ENCODE data around the gene NCOA7. TPM values are rescaled to one million over a fixed set of nuclear protein-coding genes. Genes with fewer than 3 reads are reported as not detected.
A peak's percentile ranks its signal among the peaks of the same experiment; 100 is the strongest.
"Not testable (repeated sequence)": the region's sequence is repeated elsewhere in the genome, so short reads cannot be mapped to it uniquely, and the experiment has no call there.

Gene NCOA7
- total RNA-seq, 1 donor, result 41.7 TPM

GRCh38 chr6:125844989-125845388, 54.2 kb downstream of the NCOA7 start:
- H3K4me3 ChIP-seq (ENCODE audit: low read depth, low read length), result no peak overlapping the region
- TF ChIP-seq, protein P1, sequence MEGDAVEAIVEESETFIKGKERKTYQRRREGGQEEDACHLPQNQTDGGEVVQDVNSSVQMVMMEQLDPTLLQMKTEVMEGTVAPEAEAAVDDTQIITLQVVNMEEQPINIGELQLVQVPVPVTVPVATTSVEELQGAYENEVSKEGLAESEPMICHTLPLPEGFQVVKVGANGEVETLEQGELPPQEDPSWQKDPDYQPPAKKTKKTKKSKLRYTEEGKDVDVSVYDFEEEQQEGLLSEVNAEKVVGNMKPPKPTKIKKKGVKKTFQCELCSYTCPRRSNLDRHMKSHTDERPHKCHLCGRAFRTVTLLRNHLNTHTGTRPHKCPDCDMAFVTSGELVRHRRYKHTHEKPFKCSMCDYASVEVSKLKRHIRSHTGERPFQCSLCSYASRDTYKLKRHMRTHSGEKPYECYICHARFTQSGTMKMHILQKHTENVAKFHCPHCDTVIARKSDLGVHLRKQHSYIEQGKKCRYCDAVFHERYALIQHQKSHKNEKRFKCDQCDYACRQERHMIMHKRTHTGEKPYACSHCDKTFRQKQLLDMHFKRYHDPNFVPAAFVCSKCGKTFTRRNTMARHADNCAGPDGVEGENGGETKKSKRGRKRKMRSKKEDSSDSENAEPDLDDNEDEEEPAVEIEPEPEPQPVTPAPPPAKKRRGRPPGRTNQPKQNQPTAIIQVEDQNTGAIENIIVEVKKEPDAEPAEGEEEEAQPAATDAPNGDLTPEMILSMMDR (IDR thresholded peaks at IDR 0.05; ENCODE audit: insufficient read depth, low read length), result no peak
- peak; percentile 56 for DNase-seq (ENCODE audit: low read depth)

DNA sequence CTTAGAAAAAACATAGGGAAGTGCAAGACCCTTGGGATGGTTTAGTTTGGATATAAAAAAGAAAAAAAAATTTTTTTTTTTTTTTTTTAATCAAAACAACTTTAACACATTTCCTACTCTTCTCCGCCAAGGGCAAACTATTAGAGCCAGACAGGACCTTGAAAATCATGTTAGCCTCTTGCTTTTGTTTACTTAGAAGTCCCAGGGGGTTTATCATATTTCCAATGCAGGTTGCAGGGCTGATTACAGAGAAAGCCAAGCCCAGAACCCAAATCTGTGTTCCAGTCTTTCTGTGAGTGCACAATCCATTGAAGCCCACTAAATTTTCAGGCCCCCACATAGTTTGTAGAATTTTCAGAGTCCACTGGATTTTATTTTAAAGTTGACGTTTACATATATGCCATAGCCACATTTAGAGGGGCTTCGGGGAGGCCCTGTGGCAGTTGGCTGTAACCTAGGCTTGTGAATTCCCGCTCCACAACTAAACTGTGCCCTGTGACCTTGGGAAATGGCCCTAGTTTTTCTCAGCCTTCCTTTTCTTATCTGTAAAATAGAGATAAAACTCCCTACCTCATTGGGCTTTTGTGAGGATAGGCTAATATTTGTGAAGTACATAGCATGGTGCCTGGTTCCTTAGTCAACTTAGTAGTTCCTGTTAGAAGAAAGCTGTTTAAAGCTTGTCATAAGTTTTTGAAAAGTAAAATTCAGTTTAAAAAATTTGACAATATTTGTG, 55.7 kb downstream of the NCOA7 start:
- DNase-seq (ENCODE audit: low read depth), result no peak
- TF ChIP-seq, protein P1 (IDR thresholded peaks at IDR 0.05; ENCODE audit: insufficient read depth, low read length), result no peak
- no peak overlapping the region for H3K4me3 ChIP-seq (ENCODE audit: low read depth, low read length)

GRCh38 chr6:125848286-125848685, 57.5 kb downstream of the NCOA7 start:
- not testable (repeated sequence) for H3K4me3 ChIP-seq (ENCODE audit: low read depth, low read length); DNase-seq (ENCODE audit: low read depth)

DNA sequence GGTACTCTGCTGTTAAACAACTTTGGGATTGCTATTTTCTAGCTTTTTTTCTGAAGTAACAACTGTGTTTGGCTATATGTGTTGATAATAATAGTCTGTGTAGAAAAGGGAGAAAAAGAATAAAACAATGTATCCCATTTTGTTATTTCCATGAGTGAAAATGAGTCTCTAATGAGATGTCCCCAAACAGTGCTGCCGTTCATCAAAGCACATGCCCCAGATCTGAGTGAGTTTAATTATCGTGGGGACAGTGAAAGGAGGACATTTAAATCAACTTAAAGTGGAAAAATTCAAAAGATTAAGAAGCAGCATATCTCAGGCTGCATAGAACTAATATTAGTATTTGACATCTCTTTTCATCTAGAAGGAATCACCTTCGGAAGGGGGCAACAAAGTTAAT, 59.6 kb downstream of the NCOA7 start:
- TF ChIP-seq, protein P1 (IDR thresholded peaks at IDR 0.05; ENCODE audit: insufficient read depth, low read length), result no peak
- H3K4me3 ChIP-seq (ENCODE audit: low read depth, low read length), result no peak overlapping the region
- DNase-seq (ENCODE audit: low read depth), result no peak

- no peak overlapping the region for H3K4me3 ChIP-seq (ENCODE audit: low read depth, low read length)
- TF ChIP-seq, protein P1 (IDR thresholded peaks at IDR 0.05; ENCODE audit: insufficient read depth, low read length), result no peak
- DNase-seq (ENCODE audit: low read depth), result no peak
Observed at GRCh38 chr6:125852587-125852986, 61.8 kb downstream of the NCOA7 start.

DNA sequence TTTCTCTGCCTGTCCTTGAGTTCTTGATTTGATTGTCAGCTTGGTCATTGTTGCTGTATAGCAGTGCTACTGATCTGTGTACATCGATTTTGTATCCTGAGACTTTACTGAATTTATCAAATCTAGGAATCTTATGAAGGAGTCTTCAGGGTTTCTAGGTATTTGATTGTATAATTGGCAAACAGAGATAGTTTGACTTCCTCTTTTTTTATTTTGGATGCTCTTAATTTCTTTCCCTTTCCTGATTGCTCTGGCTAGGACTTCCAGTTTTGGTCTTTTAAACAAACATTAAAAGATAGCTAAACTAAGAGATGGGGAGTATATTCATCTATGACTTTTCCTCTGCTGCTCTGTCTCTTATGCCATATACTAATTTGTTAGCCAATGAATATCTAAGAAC, 62.4 kb downstream of the NCOA7 start:
- no peak for DNase-seq (ENCODE audit: low read depth)
- TF ChIP-seq, protein P1 (IDR thresholded peaks at IDR 0.05; ENCODE audit: insufficient read depth, low read length), result no peak
- no peak overlapping the region for H3K4me3 ChIP-seq (ENCODE audit: low read depth, low read length)

DNA sequence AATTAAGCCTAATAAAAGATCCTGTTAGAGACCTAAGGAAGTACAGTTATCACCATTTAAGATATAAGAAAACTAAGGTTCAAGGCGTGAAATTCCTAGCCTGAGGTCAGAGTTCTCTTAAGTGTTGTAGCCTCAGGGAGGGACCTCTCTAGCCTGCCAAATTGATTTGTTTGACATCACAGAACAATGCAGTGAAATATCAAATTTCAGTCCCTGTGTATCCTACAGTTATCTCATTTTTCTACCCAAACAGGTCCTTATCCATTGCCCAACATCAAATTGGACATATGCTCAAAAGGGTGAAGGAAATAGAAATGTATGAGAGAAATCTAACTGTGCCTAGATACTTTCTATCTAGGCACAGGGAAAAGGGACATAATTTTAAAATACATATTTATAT, 63.0 kb downstream of the NCOA7 start:
- TF ChIP-seq, protein P1 (IDR thresholded peaks at IDR 0.05; ENCODE audit: insufficient read depth, low read length), result no peak
- no peak overlapping the region for H3K4me3 ChIP-seq (ENCODE audit: low read depth, low read length)
- no peak for DNase-seq (ENCODE audit: low read depth)

All from fibroblast of the aortic adventitia (primary cell).